OCI-LY3 (cell line): ENCODE measurements around the gene TGFB3.

ENCODE experiments used
- CTCF ChIP-seq: fragments of 200-600, 300-600 bp; sonication (generic); IDR thresholded peaks from 2 replicates; pipeline ENCODE4 v1.5.1; 2014; ENCODE audit warnings: antibody characterized with exemption, low read length, low read depth
- EZH2phosphoT487 ChIP-seq: fragments of 200-600 bp; shearing (Covaris generic); IDR thresholded peaks from 2 replicates; pipeline ENCODE4 v1.6.1; 2018; ENCODE audit warnings: antibody characterized with exemption, mixed run types, low read depth

- no peak for TF ChIP-seq CTCF
- no peak for TF ChIP-seq EZH2phosphoT487
Observed at GRCh38 chr14:76002383-76002782, 20.6 kb upstream of the TGFB3 start.
